NCI-H345 (cell line): ENCODE data around the gene RNF144B.
A peak's percentile ranks its signal among the peaks of the same experiment; 100 is the strongest.

Experiments used
- DNase-seq: peaks from one replicate; lab custom pipeline; 2025; lab: John Stamatoyannopoulos, UW

RNF144B gene

DNA sequence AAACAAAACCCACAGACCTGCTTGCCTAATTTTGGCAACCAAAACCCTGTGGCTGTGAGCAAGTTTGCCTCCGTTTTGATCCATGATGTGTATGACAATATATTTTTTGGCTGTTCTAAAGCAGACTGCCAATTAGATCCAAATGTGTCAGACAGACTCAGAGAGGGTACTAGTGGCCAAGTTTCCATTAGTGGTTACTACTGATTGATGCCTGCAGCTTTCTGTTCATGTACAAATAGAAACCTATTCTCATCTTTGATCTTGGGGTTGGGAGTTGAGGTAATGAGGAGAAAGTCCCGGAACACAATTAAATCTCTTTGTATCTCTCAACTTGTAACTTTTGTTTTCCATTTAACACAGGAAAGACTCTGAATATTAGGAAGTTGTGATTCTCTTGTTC lies 100.9 kb downstream of the RNF144B start:
- no peak for DNase-seq

DNA sequence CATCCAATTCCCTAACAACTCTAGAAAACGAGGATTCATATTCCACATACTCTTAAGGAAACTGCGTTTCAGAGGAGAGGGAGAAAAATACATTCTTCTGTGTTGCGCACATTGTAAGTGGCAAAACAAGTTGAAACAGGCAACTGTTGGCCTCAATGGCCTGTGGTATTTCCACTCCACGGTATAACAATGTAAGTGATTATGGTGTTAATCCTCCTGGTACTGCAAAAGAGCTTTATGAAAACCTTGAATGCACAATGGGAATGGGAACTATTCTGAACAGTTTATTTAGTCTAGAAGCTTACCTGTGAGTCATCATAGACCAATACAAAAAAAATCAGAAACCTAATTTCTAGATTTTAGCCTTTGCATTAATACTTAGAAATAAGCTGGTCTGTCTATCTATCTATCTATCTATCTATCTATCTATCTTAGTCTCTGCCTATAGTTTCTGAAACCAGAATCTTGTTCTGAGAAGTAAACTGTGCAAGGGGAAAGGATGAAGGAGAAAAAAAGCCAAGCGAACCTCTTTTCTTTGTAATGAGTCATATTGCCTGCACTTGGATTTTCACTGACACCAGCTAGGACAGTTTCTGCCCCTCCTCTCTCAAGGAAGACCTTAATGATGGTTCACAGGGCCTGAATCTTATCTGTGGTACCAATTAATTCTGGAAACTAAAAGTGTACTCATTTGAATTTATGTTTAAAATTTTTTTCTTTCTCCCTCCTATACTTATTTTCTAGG lies 101.5 kb downstream of the RNF144B start:
- DNase-seq = no peak

DNA sequence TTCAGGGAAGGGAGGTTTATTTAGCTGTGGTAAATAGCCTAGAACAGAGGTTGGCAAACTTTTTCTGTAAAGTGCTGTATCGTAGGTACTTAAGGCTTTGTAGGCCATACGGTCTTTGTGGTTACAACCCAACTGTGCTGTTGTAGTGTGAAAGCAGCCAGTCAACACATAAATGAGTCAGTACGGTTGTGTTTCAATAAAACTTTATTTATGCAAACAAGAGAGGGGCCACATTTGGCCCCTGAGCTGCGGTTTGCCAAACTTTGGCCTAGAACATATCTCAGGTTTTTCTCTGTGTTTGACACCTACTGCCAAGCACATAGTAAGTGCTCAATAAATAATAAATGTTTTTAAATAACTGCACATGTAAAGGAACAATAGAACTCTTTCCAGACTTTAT lies 102.2 kb downstream of the RNF144B start:
- no peak for DNase-seq

DNA sequence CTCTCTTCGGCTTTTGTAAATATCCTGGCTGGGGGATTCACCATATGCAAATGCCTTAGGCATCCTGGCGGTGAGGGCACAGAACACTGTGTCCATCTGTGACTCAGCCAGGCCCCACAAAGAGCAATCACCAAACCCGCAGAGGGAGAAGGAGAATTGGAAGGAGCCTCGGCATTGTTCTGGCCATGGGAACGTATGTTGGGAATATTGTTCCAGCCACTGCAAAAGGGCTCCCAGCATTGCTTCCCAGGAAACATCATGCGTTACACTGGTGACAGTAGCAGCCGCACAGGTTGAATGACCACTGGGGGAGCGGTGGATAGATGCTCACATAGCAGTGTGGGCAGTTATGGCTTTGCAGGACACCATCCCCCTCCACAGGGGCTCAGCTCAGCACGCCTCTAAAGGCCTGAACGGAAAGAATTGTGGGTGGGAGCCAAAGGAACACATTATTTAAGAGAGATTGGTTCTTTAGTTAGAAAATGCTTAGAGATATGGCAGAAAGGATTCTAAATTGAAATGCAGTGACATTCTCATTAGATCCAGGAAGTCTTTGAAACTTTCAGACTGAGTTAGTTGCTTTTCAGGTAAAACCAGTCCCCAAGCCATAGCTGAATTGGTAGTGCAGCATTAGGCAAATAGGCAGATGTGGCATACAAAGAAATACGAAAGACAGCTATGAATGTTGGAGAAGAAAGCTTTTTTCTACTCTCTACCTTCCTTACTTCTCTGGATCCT lies 104.3 kb downstream of the RNF144B start:
- DNase-seq = no peak

DNA sequence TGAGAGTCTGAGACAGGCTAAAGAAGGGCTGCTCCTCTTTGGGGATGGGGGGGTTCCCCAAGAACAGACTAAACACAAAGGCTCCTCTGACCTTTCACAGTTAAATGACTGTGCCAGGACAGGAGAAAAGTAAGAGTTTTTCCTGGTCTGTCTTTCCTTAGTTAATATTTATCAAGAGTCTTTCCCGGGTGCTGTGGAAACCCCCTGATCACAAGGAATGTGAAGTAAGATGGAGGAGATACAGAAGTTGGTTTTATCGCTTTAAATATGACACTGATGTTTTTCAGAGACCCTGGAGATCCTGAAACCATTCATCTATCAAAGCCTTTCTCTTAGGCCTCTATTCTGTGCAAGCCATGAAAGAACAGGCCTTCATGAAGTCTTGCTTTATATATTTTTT lies 105.8 kb downstream of the RNF144B start:
- no peak for DNase-seq

DNA sequence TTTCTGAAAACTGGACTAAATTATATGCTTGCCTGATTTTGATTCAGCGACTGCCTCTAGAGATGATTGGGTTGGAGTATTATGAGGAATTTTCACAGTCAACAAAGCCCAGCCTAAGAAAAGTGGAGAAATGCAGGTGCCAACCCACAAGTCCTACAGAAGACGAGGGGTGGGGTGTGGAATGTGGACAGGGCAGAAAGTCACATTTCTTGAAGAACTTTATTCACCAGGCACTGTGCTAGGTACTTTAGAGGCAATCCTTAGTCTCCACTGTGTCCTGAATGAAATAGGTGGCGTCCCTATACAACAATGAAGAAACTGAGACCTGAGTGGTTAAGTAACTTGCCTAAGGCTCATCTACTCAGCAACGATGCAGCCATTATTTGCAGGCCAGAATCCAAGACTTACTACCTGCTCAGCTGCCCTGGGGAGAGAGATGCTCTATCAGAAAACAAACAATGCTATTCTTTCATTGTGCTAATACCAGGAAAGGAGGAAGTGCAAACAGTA lies 106.3 kb downstream of the RNF144B start:
- no peak for DNase-seq

DNA sequence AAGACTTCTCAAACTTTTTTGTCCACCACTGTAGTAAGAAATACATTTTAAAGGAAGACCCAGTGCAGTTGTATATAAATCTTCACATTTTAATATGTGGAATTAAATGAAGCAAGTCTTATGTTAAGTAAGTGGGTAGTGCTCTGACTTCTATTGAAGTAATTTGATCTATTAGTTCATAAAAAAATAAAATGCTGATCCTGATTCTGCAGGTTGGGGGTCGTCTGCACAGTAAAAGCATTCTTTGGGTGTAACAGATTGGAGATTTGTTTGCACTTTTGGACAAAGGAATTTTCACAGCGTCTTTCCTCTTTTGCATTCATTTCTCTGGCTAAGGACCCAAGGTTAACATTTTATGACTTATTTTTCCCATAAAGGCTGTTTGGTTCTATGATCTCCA lies 106.8 kb downstream of the RNF144B start:
- DNase-seq = no peak

DNA sequence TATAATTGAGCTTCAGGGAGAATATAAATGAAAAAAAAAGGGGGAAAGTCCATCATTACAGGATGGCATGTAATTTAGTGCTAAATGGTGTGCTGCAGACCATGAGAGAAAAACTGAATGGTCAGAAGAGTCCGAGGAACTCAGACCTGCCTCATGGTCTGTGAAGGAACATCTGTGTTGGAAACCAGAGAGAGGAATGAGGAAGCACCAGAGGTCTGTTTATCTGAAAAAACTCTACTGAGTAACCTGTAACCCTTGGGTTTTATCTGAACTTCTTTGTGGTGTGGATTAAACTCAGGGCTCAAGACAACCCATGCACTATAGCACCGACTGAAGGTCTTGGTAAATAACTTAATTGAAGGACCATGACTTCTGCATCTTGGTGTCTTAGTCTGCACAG lies 108.1 kb downstream of the RNF144B start:
- DNase-seq = no peak

DNA sequence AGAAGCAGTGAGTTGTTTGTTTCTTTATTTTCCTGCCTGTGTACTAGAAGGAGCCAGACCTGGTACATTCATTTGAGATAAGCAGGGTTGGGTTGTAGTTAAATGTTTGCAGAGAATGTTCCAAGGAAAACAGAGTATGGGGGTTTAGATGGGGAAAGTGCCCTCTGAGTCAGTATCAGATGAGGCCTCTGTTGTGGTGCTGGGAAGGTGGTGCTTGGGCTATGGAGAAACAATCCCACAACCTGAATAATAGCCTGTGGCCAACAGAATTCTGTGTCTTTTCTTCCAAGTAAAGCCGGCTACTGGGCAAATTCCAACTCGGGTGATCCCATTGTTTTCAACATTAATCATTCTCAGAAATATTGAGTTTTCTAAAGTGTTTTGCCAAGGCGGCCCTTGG lies 109.3 kb downstream of the RNF144B start:
- no peak for DNase-seq

DNA sequence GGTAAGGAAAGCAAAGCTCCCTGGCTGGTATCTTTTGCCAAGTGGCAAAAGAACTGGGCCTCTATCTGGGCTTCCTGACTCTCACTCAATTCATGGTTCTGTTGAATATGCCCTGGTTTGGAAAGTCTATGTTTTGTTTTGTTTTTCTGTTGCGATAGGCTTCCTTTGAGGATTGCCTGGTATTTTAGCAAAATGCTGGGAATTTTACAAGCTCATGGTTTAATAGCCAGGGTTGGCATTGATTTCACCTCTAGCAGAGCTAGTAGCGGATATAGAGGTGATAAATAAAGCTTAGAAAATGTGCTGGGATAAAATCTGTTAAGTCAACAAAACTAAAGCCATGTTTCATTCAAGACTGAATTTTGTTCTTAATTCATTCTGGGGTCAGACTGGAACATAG lies 109.9 kb downstream of the RNF144B start:
- DNase-seq = no peak

DNA sequence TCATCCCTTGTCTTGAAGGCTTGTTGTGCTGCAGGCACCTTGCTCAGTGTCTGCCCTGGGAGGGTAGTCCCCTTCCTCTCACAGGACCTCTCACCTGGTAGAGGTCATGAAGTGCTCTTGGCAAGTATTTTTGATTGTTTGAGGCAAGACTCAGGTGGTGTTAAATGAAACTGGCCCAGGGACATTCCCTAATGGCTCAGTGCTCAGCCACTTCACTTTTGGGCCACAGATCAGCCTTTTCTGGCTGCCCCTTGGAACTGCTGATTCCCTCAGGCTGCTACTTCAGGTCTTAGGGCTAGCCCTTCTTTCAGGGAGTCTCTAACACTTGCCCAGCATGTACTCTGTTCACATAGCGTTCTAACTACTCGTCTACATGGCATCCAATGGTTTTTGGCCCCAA lies 111.3 kb downstream of the RNF144B start:
- no peak for DNase-seq

DNA sequence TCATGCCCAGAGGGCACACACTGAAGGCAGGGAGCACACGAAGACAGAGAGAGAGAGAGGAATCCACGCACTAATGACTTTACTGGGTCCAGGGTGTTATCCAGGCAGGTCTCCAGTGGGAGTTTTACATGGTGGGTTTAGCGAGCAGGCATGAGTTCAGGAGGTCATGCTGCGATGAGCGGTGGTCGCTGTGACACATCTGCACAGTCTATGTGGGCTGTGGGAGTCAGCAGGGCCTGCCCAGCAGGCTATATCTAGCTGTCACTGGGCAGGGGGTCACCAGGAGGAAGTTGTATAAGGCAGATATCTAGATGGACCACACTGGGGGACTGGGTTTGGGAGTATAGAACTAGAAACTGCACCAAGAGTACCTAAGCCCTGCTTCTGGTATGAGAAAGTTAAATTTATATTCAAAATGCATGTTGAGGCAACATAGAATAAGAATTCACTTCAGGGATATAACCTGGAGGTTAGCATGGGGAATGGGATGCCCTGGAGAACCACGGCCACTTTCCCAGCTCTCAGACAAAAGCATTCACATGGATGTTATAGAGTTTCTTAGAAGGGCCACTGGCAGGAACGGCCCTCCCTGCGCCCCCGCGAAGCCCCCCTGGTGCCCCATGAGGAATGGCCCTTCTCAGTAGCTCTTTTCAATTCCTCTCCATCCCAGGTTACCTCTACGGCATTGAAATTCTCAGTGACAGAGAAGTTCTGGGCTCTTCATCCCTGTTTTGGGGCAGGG lies 113.9 kb downstream of the RNF144B start:
- no peak for DNase-seq

DNA sequence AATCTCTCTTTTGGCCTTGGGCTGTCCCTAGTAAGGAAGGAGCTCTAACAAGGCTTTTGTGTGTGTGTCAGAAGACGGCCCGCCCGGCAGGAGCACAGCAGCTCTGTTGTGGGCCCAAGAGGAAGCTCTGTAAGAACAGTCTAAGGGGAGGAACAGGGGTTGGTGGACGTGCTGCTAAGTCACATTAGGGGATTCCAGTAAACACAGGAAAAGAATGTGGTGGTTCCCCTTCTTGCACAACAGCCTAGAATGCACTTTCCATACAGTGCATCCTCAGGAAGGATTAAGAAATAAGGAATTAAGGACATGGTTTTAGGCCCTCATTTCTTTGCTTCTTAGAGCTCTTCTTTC lies 114.5 kb downstream of the RNF144B start:
- no peak for DNase-seq

DNA sequence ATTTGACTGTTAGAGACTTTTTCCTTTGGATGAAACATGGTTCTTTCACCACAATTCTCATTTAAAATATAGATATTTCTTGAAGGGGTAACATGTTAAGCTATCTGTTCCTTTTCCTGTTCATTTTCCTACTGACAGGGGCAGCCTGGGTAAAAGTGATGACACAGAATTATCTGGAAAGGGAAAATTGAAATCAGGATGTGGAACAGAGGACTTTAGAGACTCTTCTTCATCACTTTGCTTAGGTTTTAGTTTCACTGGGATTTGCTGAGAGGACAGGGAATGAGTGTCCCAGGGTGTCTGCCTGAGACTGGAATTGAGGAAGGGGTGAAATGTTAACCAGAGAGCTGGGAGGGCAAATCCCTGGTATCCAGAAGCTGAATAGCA lies 116.0 kb downstream of the RNF144B start:
- DNase-seq = no peak

DNA sequence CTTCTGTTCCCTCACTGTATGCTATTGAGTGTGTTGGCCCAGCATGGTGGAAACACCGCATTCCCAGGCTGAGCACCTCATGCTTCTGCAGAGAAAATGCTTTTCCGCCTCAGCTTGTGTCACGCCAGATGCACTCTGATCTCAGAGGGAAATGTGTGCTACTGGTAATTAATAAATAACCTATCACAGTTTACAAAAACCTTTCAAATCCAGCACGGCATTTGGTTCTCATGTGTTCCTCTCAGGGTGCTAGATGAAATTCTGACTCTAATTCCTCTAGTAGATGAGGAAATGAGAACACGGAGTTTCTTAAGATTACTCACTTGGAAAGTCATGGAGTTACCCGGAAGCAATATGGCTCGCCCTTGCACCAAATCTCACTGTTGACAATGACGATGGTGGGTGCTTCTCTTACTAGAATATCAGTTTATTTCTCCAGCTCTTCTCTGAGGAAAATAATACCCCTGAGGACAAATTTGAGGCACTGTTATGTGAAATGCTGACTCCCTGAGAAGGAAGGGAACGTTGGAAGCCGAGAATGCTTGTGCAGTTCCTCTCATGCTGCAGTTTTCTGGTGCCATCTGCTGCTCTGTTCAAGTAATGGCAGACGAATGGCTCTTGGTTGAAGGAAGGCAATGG lies 116.6 kb downstream of the RNF144B start:
- DNase-seq = peak; percentile 69

DNA sequence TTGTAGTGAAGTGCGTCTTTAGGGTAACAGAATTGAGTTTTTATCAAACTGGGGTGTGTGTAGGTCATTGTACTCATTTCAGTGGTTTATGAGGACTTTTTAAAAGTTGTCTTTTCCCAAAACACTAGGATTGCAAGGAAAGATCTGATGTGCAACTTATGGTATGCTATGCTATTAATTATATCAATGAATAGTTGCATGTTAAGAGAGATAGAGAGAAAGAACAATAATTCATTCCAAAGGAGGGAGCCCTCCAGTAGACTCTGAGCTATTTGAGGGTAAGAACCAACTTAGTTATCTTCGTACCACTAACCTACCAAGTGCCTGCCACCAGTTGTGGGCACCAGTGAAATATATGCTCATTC lies 117.1 kb downstream of the RNF144B start:
- no peak for DNase-seq

DNA sequence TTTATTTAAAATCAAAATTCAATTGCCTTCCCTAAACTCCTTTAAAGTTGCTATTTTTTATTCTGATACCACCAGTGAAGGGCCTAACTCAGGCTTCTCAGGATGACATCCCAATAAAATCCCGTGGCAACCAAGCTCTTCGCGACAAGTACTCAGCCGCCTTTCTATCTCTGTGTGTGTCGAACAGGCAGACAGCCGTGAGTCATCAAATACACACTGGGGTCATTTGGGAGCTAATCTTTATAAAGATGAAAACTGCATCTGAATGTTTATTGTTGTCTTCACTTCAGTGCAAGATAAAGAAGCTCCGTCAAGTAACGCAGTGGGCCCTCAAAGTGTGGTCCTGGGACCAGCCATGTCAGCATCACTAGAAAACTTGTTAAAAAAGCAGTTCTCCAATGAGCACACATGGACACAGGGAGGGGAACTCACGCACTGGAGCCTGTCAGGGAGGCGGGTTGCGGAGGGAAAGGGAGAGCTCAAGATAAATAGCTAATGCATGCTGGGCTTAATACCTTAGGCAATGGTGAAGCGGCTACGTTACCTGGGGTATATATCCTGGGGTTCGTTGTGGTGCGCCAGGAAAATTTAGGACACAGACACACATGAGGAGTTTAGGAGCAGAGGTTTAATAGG lies 119.3 kb downstream of the RNF144B start:
- DNase-seq = no peak

DNA sequence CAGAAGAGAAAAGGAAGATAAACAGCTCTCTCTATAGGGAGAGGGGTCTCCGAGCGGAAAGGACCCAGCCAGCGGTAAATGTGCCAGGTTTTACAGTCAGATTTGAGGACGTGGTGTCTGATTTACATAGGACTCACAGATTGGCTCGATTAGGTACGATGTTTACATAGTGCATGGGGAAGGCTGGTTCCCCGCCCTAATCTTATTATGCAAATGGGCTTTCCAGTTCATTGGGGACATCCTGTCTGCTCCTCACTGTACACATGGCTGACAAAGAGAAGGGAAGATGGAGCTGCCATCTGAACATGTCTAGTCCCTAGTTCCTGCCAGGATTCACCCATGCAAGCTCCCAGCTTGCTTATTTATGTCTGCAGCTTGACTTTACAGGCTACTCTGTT lies 119.9 kb downstream of the RNF144B start:
- DNase-seq = peak; percentile 5

DNA sequence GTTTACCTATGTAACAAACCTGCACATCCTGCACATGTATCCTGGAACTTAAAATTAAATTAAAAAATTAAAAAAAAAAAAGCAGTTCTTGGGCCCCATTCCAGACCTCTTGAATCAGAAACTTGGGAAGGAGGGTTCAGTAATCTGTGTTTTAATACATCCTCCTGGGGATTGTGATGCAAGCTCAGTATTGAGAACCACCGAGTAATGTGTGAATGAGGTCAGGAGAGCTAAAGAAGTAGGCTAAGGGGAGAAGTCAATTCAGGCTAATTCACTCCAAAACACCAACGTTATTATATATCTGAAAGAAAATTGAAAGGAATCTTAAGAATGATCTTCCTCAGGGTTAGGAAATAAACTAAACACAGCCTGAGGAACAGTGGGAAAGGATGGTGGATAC lies 120.4 kb downstream of the RNF144B start:
- DNase-seq = no peak

DNA sequence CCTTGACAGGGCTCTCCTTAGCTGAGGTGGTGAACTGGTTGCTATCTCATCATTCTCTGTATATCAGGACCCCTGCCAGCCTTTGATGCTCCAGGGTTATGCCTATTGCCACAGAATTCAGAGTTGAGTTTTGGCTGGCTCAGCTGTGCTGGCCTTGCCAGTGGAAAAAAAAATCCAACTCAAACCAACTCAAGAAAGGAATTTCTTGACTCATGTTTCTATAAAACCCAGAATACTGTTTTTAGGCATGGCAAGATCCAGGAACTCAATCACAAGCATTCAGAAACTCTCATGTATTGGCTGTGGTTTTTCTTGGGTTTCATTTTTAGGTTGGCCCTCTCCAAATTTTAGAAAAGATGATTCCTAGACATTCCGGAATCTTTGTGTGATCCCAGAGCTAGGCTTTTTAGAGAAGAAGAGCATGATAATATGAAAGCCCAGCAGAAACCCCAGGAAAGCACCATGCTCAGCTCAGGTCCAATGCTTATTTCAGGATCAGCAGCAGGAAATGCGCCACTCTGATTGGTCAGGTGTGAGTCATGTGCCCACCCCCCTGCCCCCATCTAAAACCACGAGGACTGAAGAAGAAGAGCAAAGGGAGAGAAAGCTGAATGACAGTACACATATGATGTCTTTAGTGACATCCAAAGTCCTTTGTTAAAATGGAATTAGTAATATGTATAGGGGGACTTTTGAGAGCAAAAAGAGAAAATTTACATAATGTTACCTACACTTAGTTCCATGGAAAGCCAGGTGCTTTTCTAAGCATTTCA lies 122.9 kb downstream of the RNF144B start:
- DNase-seq = no peak

DNA sequence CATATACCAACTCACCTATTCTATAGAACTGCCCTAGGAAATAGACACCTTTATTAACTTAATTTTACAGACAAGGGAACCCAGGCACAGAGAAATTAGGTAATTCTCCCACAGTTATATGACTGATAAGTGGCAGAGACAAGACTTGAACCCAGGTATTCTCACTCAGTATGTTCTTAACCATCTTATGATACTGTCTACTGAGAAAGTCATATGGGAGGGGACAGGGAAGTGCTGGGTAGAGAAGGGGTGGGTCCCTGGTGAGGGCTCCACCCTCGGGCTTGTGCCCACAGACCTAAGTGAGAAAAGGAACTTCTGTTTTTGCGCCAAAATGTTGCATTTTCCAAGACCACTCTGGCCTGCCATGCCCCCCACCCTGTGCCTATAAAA lies 123.5 kb downstream of the RNF144B start:
- DNase-seq = no peak
